ENCODE measurements around the gene PMEL.

The PMEL gene

GRCh38 chr12:55942055-55942454 is 23.8 kb downstream of the PMEL start:
- DNase-seq (ENCODE audit: low spot score): no peak

GRCh38 chr12:55940065-55940732 is 25.6 kb downstream of the PMEL start:
- peak; percentile 93 for DNase-seq (ENCODE audit: low spot score)

- no peak for DNase-seq (ENCODE audit: low spot score)
Measured at GRCh38 chr12:55938826-55939501, 26.9 kb downstream of the PMEL start.

GRCh38 chr12:55937981-55938380 is 27.9 kb downstream of the PMEL start:
- no peak for DNase-seq (ENCODE audit: low spot score)

GRCh38 chr12:55935738-55936151 is 30.1 kb downstream of the PMEL start:
- DNase-seq (ENCODE audit: low spot score): no peak

GRCh38 chr12:55934773-55935172 is 31.1 kb downstream of the PMEL start:
- DNase-seq (ENCODE audit: low spot score): no peak

GRCh38 chr12:55933799-55934742 is 31.8 kb downstream of the PMEL start:
- DNase-seq (ENCODE audit: low spot score): no peak

GRCh38 chr12:55933169-55933798 is 32.6 kb downstream of the PMEL start:
- peak; percentile 50 for DNase-seq (ENCODE audit: low spot score)

GRCh38 chr12:55932551-55932910 is 33.3 kb downstream of the PMEL start:
- DNase-seq (ENCODE audit: low spot score): no peak

- peak; percentile 82 for DNase-seq (ENCODE audit: low spot score)
Measured at GRCh38 chr12:55931780-55932550, 33.9 kb downstream of the PMEL start.

GRCh38 chr12:55931317-55931779 is 34.5 kb downstream of the PMEL start:
- DNase-seq (ENCODE audit: low spot score): no peak

GRCh38 chr12:55930771-55931316 is 35.0 kb downstream of the PMEL start, which contains the start of gene DGKA:
TSS of gene DGKA (plus strand) at chr12:55931162. CDS start at chr12:55936504, 5,342 bp downstream.
- DNase-seq (ENCODE audit: low spot score): peak; percentile 67

GRCh38 chr12:55929306-55929791 is 36.5 kb downstream of the PMEL start:
- DNase-seq (ENCODE audit: low spot score): no peak

- peak; percentile 79 for DNase-seq (ENCODE audit: low spot score)
Measured at GRCh38 chr12:55927588-55928502, 38.0 kb downstream of the PMEL start, which contains the start of gene PYM1. TSS of gene PYM1 (minus strand) at chr12:55927894. CDS start at chr12:55927761, 133 bp downstream.

GRCh38 chr12:55926738-55927587 is 38.9 kb downstream of the PMEL start:
- peak; percentile 94 for DNase-seq (ENCODE audit: low spot score)

- DNase-seq (ENCODE audit: low spot score): peak; percentile 25
Measured at GRCh38 chr12:55925870-55926737, 39.7 kb downstream of the PMEL start.

- no peak for DNase-seq (ENCODE audit: low spot score)
Measured at GRCh38 chr12:55925371-55925770, 40.5 kb downstream of the PMEL start.
